GM19240 (cell line): ENCODE results near the gene DNAJB1.

Source experiments
- DNase-seq: peaks from one replicate; pipeline ENCODE4 v3.0.0; 2011; ENCODE audit warnings: low spot score; ENCODE audit not compliant: insufficient read length

DNAJB1 gene

DNA sequence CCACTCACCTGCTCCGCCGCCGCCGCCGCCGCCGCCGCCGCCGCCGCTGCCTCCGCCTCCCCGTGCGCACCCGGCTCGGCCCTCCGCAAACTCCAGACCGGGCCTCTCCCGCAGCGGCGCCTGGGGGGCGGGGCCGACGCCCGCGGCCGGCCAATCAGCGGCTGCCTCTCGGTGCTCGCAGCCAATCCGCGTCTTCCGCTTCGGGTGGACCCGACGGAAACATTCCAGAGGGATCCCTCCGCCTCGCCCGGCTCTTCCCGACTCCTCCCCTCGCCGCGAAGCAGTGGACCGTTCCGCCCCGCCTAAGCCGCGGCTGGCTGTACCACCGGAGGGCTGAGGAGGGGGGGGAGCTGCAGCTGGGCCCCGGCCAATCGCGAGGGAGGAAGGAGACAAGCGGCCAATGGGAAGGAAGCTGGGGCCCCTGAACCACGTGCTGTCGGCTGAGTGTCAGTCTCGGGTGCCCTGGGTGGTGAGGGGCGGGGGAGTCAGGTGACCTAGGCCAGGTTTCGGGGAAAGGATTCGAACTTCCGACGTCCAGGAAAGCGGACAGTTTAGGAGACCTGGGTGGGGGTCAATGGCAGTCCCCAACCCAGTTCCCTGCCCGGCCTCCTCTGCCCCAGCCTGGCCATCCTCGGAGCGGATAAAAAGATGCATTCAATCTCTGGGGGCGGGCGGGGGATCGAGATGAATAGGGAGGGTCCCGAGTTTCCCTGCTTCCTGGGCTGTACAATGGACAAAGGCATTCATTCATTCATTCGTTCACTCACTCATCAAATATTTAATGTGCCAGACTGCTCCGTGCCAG, 22.0 kb downstream of the DNAJB1 start, which contains the start of gene GIPC1:
Gene GIPC1 (minus strand): TSS at position 99 of the 805 bp plus-strand sequence. CDS start 13,151 bp downstream, outside the sequence.
- peak; percentile 95 for DNase-seq

GRCh38 chr19:14495672-14496028, 22.5 kb downstream of the DNAJB1 start:
- DNase-seq = no peak

DNA sequence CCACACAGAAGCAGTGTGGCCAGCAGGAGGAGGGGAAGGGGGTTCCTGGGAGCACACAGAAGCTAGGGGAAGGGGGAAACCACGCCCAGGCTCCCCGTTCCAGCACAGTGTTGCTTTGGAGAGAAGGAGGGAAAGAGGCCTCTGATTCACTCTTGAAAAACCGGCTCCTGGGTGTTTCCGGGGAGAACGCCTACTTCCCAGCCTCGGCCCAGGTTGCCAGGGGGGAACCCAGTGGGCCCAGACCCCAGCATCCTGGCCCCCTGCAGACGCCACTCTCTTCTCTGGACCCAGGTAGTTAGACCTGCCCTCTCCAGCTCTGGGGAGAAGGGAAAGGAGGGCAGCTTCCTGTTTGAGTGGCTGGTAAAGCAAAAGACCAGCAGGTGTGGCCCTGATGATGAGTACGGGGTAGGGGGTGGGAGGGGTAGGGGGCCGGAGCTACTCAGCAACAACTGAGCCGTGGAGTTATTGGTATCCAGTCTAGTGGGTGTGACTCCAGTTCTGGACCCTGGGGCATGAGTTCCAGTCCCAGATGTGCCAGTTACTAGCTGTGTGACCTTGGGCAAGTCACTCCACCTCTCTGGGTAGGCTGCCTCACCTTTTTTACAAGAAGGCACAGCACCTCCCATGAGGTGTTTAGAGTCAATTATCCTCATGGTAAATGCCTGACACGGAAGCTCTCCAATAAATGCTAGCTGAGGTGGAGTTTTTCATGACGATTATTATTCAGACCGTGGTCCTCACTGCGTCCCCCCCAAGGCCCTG, 23.1 kb downstream of the DNAJB1 start:
- DNase-seq = no peak

GRCh38 chr19:14494411-14494810, 23.8 kb downstream of the DNAJB1 start:
- no peak for DNase-seq

DNA sequence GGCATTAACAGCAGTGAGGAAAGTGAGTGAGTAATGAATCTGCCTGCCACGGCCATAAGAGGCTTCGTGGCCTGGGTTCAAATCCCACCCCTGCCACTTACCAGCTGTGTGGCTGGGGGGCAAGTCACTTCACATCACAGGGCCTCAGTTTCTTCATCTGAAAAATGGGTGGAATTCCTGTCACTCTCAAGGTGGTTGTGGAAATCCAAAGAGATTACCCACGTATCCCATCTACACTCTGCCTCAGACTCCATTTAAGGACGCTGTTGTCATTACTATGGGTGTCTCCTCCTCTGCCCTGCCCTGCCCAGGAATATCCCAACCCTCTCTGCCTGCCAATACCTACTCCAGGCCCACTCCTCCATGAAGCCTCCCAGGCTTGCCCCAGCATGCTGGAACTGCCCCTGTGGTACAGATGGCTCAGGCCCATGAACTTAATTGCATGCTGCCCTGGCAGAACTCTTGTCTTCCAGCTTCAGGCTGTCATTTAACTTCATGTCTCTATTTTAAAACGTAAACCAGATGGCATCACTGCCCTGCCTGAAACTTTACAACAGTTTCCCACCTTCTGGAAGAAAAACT, 25.4 kb downstream of the DNAJB1 start:
- DNase-seq = no peak

GRCh38 chr19:14487370-14488125, 30.6 kb downstream of the DNAJB1 start:
- DNase-seq = no peak

DNA sequence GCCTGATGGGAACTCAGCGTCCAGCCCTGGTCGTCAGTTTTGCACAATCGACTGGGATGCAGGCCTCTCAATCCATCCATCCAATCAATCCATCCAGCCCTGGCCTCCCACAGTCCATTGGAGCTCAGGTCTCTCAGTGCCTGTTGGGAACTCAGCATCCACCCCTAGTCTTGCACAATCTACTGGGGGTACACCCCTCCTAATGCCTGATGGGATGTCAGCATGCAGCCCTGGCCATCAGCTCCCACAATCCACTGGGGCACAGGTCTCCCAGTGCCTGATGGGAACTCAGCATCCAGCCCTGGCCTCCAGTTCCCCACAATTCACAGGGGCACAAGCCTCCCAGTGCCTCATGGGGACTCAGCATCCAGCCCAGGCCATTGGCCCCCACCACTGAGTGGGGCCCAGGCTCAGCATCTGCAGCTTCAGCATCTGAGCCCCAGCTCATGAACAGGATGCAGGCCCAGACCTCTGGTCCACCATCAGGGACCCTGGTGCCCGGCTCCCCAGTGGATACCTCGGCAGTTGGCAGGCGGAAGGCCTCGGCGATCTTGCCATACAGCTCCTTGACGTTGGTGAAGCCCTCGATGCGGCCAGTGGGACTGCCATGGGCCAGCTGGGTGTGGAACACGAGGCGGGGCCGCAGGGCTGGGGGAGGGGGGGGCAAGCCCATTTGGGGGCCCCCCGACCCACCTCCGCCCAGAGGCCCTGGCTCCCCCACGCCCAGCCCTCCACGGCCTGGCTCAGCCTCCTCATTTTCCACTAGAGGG, 35.8 kb downstream of the DNAJB1 start:
- no peak for DNase-seq

GRCh38 chr19:14480700-14481079, 37.5 kb downstream of the DNAJB1 start:
- no peak for DNase-seq

GRCh38 chr19:14479975-14480699, 38.1 kb downstream of the DNAJB1 start:
- DNase-seq = peak; percentile 84

- no peak for DNase-seq
These were observed 38.8 kb downstream of the DNAJB1 start for GRCh38 chr19:14479309-14479974.

- DNase-seq = no peak
These were observed 40.1 kb downstream of the DNAJB1 start for GRCh38 chr19:14478113-14478545.

- no peak for DNase-seq
These were observed 40.6 kb downstream of the DNAJB1 start for GRCh38 chr19:14477418-14478112.

GRCh38 chr19:14476673-14477401, 41.4 kb downstream of the DNAJB1 start:
- no peak for DNase-seq

DNA sequence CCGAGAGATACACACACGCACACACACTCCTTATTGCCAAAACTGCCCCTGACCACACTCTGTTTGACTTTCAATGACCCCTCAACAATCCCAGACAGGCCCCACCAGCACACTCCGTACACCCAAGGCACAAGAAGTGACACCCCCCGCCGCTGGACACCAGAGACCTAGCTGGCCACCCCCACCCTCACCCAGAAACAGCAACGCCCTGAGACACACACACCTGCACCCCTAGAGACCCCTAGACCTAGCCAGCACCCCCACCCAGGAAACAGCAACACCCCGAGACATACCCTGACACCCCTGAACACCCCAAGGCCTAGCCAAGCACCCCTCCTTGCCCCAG, 41.9 kb downstream of the DNAJB1 start:
- no peak for DNase-seq

GRCh38 chr19:14475251-14476073, 42.7 kb downstream of the DNAJB1 start, which contains the start of gene PTGER1:
PTGER1 (minus strand) TSS chr19:14475354; CDS start chr19:14474320, 1,034 bp downstream.
- DNase-seq = peak; percentile 26

GRCh38 chr19:14474827-14475226, 43.4 kb downstream of the DNAJB1 start:
- DNase-seq = no peak

DNA sequence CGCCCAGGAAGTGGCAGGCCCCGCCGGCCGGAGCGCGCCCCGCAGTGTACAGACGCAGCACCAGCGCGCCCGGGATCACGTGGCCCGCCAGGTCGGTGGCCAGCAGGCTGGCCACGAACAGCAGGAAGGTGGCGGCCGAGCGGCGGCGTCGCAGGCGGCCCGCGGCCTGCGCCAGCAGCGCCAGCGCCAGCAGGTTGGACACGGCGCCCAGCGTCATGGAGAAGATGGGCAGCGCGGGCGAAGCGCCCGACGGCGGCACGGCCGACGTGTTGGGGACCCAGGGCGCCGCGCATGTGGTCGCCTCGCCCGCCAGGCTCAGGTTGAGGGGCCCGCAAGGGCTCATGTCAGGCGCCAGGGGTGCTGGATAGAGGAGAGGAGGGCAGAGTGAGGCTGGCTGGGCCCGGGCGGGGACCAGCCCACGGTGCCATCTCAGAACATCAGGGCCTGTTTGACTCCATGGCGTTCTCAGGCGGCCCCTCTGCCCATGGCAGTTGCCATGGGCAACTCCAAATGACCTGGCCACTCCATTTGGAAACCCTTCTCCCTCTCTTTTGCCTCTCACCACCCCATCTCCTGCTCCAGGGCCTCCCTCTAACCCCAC, 44.1 kb downstream of the DNAJB1 start:
- no peak for DNase-seq
